Fibroblast of skin of right quadriceps (primary cell): ENCODE measurements around the gene CLDN6.
A peak's percentile ranks its signal among the peaks of the same experiment; 100 is the strongest.
"Not testable (repeated sequence)": the region's sequence is repeated elsewhere in the genome, so short reads cannot be mapped to it uniquely, and the experiment has no call there.

ENCODE experiments used
- DNase-seq: peaks from one replicate; pipeline ENCODE4 v3.0.0-alpha.2; 2013

CLDN6 gene

GRCh38 chr16:3017794-3018506, at the start of gene CLDN6:
Gene CLDN6 (minus strand): TSS chr16:3018183. CDS start chr16:3016021, 2,162 bp downstream.
- no peak for DNase-seq

- DNase-seq, result no peak
These were observed 48.4 kb upstream of the CLDN6 start for GRCh38 chr16:3066440-3066748.

GRCh38 chr16:3065742-3066439, 47.9 kb upstream of the CLDN6 start:
- DNase-seq, result no peak

- peak; percentile 62 for DNase-seq
These were observed 47.2 kb upstream of the CLDN6 start, which contains the start of gene IL32 for GRCh38 chr16:3065069-3065741. Gene IL32 (plus strand): TSS chr16:3065640. CDS start chr16:3065812, 172 bp downstream.

- no peak for DNase-seq
These were observed 45.8 kb upstream of the CLDN6 start for GRCh38 chr16:3063625-3064386.

GRCh38 chr16:3062553-3062952, 44.6 kb upstream of the CLDN6 start:
- DNase-seq, result no peak

GRCh38 chr16:3060339-3061127, 42.5 kb upstream of the CLDN6 start:
- DNase-seq, result no peak

- no peak for DNase-seq
These were observed 41.8 kb upstream of the CLDN6 start for GRCh38 chr16:3059723-3060242.

- DNase-seq, result peak; percentile 85
These were observed 41.2 kb upstream of the CLDN6 start for GRCh38 chr16:3059041-3059722.

GRCh38 chr16:3058139-3059030, 40.4 kb upstream of the CLDN6 start:
- peak; percentile 45 for DNase-seq

- DNase-seq, result no peak
These were observed 39.5 kb upstream of the CLDN6 start for GRCh38 chr16:3057181-3058138.

- DNase-seq, result no peak
These were observed 38.6 kb upstream of the CLDN6 start for GRCh38 chr16:3056336-3057180.

GRCh38 chr16:3055734-3056115, 37.7 kb upstream of the CLDN6 start:
- DNase-seq, result not testable (repeated sequence)

- DNase-seq, result no peak
These were observed 37.2 kb upstream of the CLDN6 start for GRCh38 chr16:3054965-3055733.

GRCh38 chr16:3053330-3053710, 35.3 kb upstream of the CLDN6 start:
- DNase-seq, result not testable (repeated sequence)

GRCh38 chr16:3052571-3053329, 34.8 kb upstream of the CLDN6 start:
- not testable (repeated sequence) for DNase-seq

- DNase-seq, result no peak
These were observed 33.5 kb upstream of the CLDN6 start for GRCh38 chr16:3051494-3051893.
